Measurements from ENCODE around the gene ARFIP1.

GRCh38 chr4:152778656-152779512 lies 870 bp upstream of the ARFIP1 start:
- TF ChIP-seq EZH2 (IDR thresholded peaks at IDR 0.05), result peak; percentile 25
- no peak for TF ChIP-seq CTCF (IDR thresholded peaks at IDR 0.05)

Measured in neural progenitor cell (in vitro differentiated cells).